ENCODE measurements around the gene RPS19. TPM values are rescaled to one million over a fixed set of nuclear protein-coding genes. Genes with fewer than 3 reads are reported as not detected.

The RPS19 gene
- total RNA-seq, 4 donors from 2014 or later = 180 to 636 (median 401) TPM

DNA sequence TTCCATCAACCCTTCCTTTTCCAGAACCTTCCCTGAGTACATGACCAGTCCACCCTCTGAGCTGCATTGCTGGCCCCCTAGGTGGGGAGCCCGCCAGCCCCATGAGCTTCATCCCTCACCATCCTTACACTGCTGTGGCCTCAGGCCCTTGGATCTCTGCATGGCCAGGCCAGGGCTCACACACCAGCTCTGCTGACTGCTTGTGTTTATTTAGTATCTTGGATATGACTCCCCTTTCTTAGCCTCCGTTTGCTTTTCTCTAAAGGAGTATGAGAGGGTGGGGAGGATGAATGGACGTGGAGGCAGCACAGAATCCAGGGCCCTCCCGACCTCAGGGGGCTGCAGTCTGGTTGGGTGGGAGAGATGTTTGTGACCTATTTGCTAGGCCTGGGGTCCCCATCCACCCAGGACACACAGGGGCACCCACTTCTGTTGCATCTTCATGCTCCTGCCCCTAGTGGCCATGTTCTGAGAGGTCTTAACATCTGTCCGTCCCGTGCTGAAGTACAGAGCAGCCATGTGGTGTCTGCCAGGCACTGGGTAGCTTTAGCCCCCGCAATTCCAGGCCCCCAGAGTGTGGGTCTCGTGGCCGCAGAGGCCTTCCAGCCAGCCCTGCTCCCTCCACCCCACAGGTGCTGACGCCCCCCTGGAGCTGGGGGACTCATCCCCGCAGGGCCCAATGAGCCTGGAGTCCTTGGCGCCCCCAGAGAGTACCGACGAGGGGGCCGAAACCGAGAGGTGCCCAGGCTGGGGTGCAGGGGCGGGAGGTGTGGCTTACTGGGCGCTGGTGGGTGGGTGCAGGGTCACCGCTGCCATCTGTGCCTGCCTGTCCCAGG lies 35.9 kb downstream of the RPS19 start:
- ATAC-seq = no peak
- in situ Hi-C loops (cut with MboI; ENCODE audit: low sequenced_read_pairs in 4 of 4) = no loop called here

DNA sequence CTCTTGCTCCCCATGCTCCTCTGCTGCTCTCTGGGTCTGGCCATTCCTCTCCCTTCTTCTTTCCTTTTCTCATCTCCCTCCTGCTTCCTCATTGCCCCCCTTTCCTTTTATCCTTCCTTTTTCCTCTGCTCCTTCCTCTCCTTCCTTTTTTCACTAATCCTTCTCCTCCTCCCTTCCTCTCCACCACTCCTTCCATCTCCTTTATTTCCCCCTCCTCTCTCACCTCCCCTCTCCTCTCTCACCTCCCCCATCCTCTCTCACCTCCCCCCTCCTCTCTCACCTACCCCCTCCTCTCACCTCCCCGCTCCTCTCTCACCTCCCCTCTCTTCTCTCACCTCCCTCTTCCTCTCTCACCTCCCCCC lies 36.5 kb downstream of the RPS19 start:
- no peak for TF ChIP-seq POLR2A (IDR thresholded peaks at IDR 0.05)
- DNase-seq = no peak
- no peak overlapping the region for H3K4me3 ChIP-seq
- in situ Hi-C loops (cut with MboI; ENCODE audit: low sequenced_read_pairs in 4 of 4) (no loop called here), intact Hi-C loops (cut with DNase I; ENCODE audit: low total_unique reads) (no loop called here)
- H3K4me1 ChIP-seq = no peaks in the 10 kb centered on the region
- H3K36me3 ChIP-seq = peaks cover 0 to 68% of the 10 kb centered on the region in 2 donors
- H3K27me3 ChIP-seq = no peaks in the 10 kb centered on the region
- no peaks in the 10 kb centered on the region for H3K9me3 ChIP-seq
- no peak for ATAC-seq
- H3K27ac ChIP-seq = no peak overlapping the region

More for the DNA sequence above, 35.9 kb downstream of the RPS19 start:
- no peak for DNase-seq
- H3K4me3 ChIP-seq = no peak overlapping the region
- no peaks in the 10 kb centered on the region for H3K4me1 ChIP-seq
- H3K36me3 ChIP-seq = peaks cover 0 to 62% of the 10 kb centered on the region in 2 donors
- intact Hi-C loops (cut with DNase I; ENCODE audit: low total_unique reads) = no loop called here
- no peaks in the 10 kb centered on the region for H3K27me3 ChIP-seq
- H3K27ac ChIP-seq = no peak overlapping the region
- H3K9me3 ChIP-seq = no peaks in the 10 kb centered on the region
- TF ChIP-seq POLR2A (IDR thresholded peaks at IDR 0.05) (no peak), CTCF (IDR thresholded peaks at IDR 0.05 in 4 of 5, conservative IDR thresholded peaks at IDR 0.05 in 1 of 5) (no peak)

DNA sequence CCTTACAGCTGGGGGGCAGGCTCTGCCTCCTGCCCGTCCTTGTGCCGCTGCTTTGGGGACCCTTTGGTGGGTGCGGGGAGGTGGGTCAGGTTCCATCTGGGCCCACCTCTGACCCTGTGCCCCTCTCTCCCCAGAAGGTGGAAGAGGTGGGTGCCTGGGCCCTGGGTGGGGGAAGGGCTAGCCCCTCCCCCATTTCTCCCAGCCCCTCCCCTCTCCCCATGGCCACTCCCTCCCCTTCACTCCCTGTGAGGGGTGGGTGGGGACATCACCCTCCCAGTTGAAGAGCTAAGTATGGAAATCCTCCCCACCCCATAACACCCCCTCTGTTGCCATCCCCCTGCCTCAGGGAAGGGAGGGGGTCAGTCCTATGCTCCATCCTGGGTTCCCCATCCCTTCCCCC lies 37.1 kb downstream of the RPS19 start:
- Histone ChIP-seq H3K4me1 (no peaks in the 10 kb centered on the region), H3K36me3 (peaks cover 0 to 70% of the 10 kb centered on the region in 2 donors), H3K9me3 (no peaks in the 10 kb centered on the region), H3K27me3 (no peaks in the 10 kb centered on the region), H3K4me3 (no peak overlapping the region), H3K27ac (no peak overlapping the region)
- TF ChIP-seq POLR2A (IDR thresholded peaks at IDR 0.05) (no peak), CTCF (IDR thresholded peaks at IDR 0.05 in 4 of 5, conservative IDR thresholded peaks at IDR 0.05 in 1 of 5) (no peak)
- DNase-seq (no peak), ATAC-seq (no peak)
- intact Hi-C loops (cut with DNase I; ENCODE audit: low total_unique reads) = no loop called here
- in situ Hi-C loops (cut with MboI; ENCODE audit: low sequenced_read_pairs in 4 of 4) = no loop called here

GRCh38 chr19:41897820-41898219 lies 37.8 kb downstream of the RPS19 start:
- TF ChIP-seq POLR2A (IDR thresholded peaks at IDR 0.05) (no peak), CTCF (IDR thresholded peaks at IDR 0.05 in 4 of 5, conservative IDR thresholded peaks at IDR 0.05 in 1 of 5) (no peak)
- intact Hi-C loops (cut with DNase I; ENCODE audit: low total_unique reads) = no loop called here
- Histone ChIP-seq H3K36me3 (peaks cover 0 to 70% of the 10 kb centered on the region in 2 donors), H3K27ac (no peak overlapping the region), H3K4me3 (no peak overlapping the region), H3K27me3 (no peaks in the 10 kb centered on the region), H3K4me1 (no peaks in the 10 kb centered on the region), H3K9me3 (no peaks in the 10 kb centered on the region)
- DNase-seq (no peak), ATAC-seq (no peak)
- in situ Hi-C loops (cut with MboI; ENCODE audit: low sequenced_read_pairs in 4 of 4) = no loop called here

GRCh38 chr19:41898235-41898634 lies 38.2 kb downstream of the RPS19 start:
- Histone ChIP-seq H3K4me1 (no peaks in the 10 kb centered on the region), H3K9me3 (no peaks in the 10 kb centered on the region), H3K4me3 (no peak overlapping the region), H3K36me3 (peaks cover 0 to 72% of the 10 kb centered on the region in 2 donors), H3K27ac (no peak overlapping the region), H3K27me3 (no peaks in the 10 kb centered on the region)
- TF ChIP-seq CTCF (IDR thresholded peaks at IDR 0.05 in 4 of 5, conservative IDR thresholded peaks at IDR 0.05 in 1 of 5) = no peak
- TF ChIP-seq POLR2A (IDR thresholded peaks at IDR 0.05) = no peak
- intact Hi-C loops (cut with DNase I; ENCODE audit: low total_unique reads) (no loop called here), in situ Hi-C loops (cut with MboI; ENCODE audit: low sequenced_read_pairs in 4 of 4) (no loop called here)
- DNase-seq (no peak), ATAC-seq (no peak)

Measured in gastrocnemius medialis (tissue), 4 donors.